ENCODE measurements around the gene CDKN2B-AS1. TPM values are rescaled to one million over a fixed set of nuclear protein-coding genes. Genes with fewer than 3 reads are reported as not detected.

The CDKN2B-AS1 gene
- total RNA-seq, 1 donor: 12.9 TPM

DNA sequence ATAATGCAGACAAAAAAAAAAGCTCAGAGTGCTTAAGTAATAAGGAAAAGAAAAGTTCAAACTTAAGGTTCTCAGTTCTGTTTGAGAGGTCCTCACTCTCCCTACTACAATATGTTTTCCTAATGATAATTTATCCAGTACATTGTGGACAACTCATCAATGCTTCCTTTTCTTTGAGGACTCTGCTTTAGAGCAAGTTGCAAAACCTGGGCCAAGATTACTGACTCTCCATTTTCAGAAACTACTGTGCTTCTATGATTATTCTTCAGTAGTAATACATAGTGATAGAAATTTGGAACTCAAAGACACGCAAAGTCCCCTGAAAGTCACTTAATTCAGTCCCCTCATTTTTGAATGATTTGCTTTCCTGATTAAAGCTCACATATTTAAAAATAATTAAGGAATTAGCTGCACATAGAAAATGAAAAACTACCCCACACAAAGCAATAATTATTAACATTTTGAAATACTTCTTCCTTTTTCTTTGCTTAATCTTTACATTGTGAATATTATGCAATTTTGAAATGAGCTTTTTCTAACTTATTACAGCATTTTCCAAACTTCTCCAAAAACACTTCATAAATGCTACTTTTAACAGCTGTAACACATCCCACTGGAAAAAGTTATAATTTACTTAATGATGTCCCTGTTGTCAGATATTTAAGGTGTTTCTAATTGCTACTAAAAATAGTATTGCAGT, 11.6 kb upstream of the CDKN2B-AS1 start:
- TF ChIP-seq, protein P1, sequence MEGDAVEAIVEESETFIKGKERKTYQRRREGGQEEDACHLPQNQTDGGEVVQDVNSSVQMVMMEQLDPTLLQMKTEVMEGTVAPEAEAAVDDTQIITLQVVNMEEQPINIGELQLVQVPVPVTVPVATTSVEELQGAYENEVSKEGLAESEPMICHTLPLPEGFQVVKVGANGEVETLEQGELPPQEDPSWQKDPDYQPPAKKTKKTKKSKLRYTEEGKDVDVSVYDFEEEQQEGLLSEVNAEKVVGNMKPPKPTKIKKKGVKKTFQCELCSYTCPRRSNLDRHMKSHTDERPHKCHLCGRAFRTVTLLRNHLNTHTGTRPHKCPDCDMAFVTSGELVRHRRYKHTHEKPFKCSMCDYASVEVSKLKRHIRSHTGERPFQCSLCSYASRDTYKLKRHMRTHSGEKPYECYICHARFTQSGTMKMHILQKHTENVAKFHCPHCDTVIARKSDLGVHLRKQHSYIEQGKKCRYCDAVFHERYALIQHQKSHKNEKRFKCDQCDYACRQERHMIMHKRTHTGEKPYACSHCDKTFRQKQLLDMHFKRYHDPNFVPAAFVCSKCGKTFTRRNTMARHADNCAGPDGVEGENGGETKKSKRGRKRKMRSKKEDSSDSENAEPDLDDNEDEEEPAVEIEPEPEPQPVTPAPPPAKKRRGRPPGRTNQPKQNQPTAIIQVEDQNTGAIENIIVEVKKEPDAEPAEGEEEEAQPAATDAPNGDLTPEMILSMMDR (IDR thresholded peaks at IDR 0.05; ENCODE audit: insufficient read depth, low read length): no peak
- DNase-seq (ENCODE audit: low read depth): no peak
- no peak overlapping the region for H3K4me3 ChIP-seq (ENCODE audit: low read depth, low read length)

DNA sequence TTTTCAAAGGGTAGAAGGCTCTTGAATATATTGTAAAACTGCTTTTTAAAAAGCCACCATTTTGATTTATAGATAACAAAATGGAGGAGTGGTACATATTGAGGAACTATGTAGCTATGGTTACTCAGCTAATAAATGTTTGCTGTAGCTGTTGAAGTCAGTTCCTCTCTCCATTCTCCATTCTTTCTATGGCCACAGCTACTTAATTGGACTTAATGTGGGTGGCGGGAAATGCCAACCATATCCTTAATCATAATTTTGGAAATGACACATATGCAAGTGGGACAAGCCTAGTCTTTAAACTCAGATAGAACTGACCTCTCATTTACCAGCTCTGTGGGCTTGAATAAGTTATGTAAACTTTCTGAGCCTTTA, 11.0 kb upstream of the CDKN2B-AS1 start:
- H3K4me3 ChIP-seq (ENCODE audit: low read depth, low read length): no peak overlapping the region
- no peak for DNase-seq (ENCODE audit: low read depth)
- TF ChIP-seq, protein P1 (IDR thresholded peaks at IDR 0.05; ENCODE audit: insufficient read depth, low read length): no peak

DNA sequence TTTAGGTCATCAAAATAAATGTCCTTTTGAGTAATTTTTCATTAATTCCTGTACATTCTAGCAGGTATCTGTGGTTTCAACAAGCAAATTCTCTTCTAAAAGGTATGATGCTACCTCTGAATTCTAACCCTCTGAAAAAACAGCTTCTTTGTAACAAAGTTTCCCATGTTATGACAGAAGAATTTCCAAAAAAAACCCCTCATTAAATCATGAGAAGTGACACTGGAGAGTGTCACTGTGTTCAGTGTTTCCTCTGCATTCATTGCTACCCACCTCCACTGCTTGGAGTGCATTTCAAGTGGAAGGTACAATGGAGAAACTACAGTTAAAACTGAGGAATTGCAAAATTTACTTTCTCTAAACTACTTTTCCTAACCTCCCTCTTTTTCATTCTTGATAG, 10.5 kb upstream of the CDKN2B-AS1 start:
- DNase-seq (ENCODE audit: low read depth): no peak
- H3K4me3 ChIP-seq (ENCODE audit: low read depth, low read length): no peak overlapping the region
- TF ChIP-seq, protein P1 (IDR thresholded peaks at IDR 0.05; ENCODE audit: insufficient read depth, low read length): no peak

DNA sequence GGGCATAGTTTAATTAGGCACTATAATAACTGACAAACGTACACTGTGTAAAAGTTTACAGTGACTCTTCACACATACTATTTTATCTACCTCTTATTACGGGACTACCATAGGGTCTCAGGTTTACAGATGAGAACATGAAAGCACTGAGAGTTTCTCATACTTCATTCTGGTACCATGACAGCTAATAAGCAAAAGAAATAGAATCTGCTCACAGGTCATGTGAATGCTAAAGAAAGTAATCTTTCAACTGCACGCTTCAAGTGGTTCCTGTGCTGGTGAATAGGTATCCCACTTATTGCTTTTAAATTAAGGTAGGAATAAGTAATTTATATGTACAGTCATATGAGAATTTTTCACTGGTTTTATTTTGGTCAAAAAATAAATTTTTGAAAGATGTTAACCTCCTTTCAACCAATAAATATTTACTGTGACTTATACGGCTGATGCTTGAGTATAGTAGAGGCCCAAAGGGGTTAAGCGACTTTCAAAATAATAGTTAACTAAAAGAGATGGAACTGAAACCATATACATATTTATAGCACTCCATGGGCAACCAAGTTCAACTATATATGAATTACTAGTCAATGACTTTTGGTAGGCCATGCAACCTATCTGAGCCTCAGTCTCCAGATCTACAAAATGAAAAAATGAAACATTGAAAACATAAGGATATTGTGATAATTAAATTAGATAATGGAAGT, 8.5 kb upstream of the CDKN2B-AS1 start:
- no peak overlapping the region for H3K4me3 ChIP-seq (ENCODE audit: low read depth, low read length)
- no peak for DNase-seq (ENCODE audit: low read depth)
- TF ChIP-seq, protein P1 (IDR thresholded peaks at IDR 0.05; ENCODE audit: insufficient read depth, low read length): no peak

DNA sequence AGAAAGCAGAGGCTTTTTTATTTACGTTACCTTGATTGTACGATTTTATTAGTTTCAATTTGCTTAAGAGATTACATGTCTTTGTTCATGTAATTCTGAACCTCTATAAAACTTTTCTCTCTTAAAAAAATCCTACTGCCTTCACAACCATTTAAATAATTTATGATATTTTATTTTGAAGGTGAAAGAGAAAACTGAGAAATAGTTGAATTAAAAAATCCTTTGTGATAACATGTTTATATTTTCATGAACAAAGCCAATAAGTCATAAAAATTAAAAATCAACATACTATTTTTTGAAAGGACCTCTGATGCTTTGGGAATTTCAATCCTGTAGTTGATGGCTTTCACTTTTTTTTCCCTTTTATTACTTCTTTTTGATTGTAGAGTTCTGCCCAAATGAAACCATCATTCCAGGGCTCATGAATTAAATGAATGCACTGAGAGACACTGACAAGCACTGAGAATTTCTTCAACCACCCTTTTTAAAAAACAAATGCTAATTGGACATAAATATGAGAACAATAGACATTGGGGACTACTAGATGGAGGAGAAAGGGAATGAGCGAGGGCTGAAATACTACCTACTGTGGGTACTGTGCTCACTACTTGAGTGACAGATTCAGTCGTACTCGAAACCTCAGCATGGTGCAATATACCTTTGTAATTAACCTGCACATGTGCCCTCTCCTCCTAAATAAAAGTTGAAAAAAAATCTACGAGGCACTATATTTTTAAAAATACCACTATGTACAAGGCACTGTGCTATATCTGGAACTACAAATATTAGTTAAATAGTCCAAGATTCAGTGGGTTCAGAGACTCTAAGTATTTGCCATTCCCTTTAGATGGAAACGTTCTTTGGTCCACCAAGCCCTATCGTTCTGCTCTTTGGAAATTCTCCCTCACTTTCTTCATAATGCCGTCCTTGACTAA, 6.3 kb upstream of the CDKN2B-AS1 start:
- TF ChIP-seq, protein P1 (IDR thresholded peaks at IDR 0.05; ENCODE audit: insufficient read depth, low read length): no peak
- H3K4me3 ChIP-seq (ENCODE audit: low read depth, low read length): peak overlapping the region; percentile 6

DNA sequence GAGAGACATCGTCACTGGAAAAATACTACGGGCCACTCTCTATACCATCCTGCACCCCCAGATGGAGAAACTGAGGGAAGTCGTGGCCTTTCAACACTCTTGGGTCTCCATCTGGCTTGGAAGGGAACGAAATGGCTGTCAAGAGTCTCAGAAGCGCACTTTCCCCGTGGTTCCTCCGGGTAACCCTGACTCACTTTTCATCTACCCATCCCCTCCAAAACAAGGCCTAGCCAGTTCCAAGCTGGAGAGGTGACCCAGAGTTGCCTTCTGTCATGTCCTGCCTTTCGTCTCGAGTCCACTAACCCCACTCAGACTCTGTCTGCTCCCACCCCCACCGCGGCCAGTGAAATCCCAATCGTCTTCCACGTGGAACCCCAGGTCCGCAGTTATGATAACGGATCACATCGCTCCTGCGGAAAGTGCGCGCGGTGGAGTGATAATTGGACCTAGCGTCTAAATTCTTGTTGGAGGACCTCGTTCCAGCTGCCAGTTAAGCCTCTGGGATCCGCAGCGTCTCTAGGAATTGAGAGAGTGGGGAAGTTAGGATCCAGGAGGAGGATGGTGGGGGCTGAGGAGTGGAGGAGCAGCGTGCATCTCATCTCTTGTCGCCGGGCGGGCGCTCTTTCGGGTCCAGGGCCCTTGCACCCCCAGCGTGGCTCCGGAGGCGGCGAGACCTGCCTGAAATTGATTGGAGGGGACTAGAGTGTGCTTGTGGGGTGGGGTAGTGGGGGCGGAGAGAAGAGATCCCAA, 5.0 kb upstream of the CDKN2B-AS1 start:
- DNase-seq (ENCODE audit: low read depth): no peak
- TF ChIP-seq, protein P1 (IDR thresholded peaks at IDR 0.05; ENCODE audit: insufficient read depth, low read length): no peak
- peak overlapping the region; percentile 39 for H3K4me3 ChIP-seq (ENCODE audit: low read depth, low read length)

More for the DNA sequence above, 6.3 kb upstream of the CDKN2B-AS1 start:
- DNase-seq (ENCODE audit: low read depth): no peak

All from fibroblast of the aortic adventitia (primary cell).